ENCODE results near the gene NPAS3. TPM values are rescaled to one million over a fixed set of nuclear protein-coding genes. Genes with fewer than 3 reads are reported as not detected.

Gene NPAS3
- total RNA-seq, 1 experiment from 2014 or later = not detected

DNA sequence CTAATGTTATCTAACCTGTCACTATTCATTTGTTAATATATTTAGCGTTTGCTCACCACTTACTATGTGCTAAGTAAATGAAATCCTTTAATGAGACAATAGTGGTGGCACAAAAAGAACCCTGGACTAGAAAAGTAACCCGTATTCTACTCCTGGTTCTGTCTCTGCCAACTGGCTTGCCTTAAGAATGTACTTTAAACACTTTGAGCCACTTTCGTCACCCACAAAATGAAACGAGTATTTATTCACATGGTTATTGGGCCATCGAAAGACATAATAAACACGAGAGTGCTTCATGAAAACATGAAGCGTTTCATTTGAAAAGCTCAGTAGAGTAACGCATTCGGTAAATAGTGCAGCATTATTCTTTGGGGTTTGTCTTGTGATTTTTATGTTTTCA, 757.5 kb downstream of the NPAS3 start:
- H3F3A ChIP-seq (ENCODE audit: insufficient read depth, low read depth) = no peaks in the 10 kb centered on the region
- TF ChIP-seq EZH2 (IDR thresholded peaks at IDR 0.05; ENCODE audit: low read depth) = no peak
- TF ChIP-seq, protein P1, sequence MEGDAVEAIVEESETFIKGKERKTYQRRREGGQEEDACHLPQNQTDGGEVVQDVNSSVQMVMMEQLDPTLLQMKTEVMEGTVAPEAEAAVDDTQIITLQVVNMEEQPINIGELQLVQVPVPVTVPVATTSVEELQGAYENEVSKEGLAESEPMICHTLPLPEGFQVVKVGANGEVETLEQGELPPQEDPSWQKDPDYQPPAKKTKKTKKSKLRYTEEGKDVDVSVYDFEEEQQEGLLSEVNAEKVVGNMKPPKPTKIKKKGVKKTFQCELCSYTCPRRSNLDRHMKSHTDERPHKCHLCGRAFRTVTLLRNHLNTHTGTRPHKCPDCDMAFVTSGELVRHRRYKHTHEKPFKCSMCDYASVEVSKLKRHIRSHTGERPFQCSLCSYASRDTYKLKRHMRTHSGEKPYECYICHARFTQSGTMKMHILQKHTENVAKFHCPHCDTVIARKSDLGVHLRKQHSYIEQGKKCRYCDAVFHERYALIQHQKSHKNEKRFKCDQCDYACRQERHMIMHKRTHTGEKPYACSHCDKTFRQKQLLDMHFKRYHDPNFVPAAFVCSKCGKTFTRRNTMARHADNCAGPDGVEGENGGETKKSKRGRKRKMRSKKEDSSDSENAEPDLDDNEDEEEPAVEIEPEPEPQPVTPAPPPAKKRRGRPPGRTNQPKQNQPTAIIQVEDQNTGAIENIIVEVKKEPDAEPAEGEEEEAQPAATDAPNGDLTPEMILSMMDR (conservative IDR thresholded peaks at IDR 0.05) = no peak
- ChIA-PET POLR2A (ENCODE audit: unreplicated experiment) (no interaction called here), CTCF (no interaction called here)
- no peak for DNase-seq
- H2AFZ ChIP-seq = no peak overlapping the region
- H4K20me1 ChIP-seq (ENCODE audit: insufficient read depth) = no peaks in the 10 kb centered on the region
- H3K79me2 ChIP-seq (ENCODE audit: low read depth) = no peaks in the 10 kb centered on the region
- no peaks in the 10 kb centered on the region for H3K4me1 ChIP-seq (replicated peaks; ENCODE audit: insufficient read depth)
- no peak overlapping the region for H3K27ac ChIP-seq
- intact Hi-C loops (cut with micrococcal nuclease; ENCODE audit: unreplicated experiment) = no loop called here
- no TSS peak for BruUV-seq (replicated peaks)
- no peak overlapping the region for H3K4me3 ChIP-seq
- no peaks in the 10 kb centered on the region for H3K36me3 ChIP-seq (ENCODE audit: low read depth)
- no peaks in the 10 kb centered on the region for H3K27me3 ChIP-seq (ENCODE audit: insufficient read depth, low read depth)
- no peaks in the 10 kb centered on the region for H3K9me2 ChIP-seq (ENCODE audit: insufficient read depth)
- no peaks in the 10 kb centered on the region; the same call in 1 of the 2 replicates for H3K9me3 ChIP-seq (ENCODE audit: insufficient read depth, low read depth)
- H3K4me2 ChIP-seq = no peak overlapping the region

DNA sequence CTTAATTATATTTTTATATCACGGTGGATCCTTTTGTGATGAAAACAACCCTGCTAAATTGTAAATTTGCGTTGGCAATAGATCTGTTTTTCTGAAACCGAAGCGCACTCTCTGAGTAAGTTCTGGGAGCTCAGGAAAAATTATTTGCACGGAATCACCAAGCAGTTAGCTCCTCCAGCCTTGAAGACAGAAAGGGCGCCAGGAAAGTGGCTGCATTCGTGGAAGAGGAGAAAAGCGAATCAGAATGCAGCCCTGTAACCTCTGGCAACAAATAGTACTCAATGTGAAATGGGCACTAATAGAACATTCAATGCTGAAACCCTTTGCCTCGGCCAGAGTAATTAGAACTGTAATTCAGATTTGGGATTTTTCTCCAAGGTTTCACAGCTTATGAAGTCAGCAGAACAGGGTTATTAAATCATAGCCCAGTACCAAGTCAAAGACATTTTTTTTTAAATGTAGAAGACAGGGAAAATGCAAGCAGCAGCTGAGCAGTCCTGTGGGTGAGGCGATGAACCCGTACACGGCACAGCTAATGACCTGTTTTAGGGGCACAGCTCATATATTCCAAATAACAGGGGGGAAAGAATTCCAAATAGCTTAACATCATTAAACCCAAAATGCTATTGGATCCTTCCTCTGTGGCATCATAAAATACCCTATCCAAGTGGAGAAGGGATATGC, 760.8 kb downstream of the NPAS3 start:
- intact Hi-C loops (cut with micrococcal nuclease; ENCODE audit: unreplicated experiment) = no loop called here
- H4K20me1 ChIP-seq (ENCODE audit: insufficient read depth) = no peaks in the 10 kb centered on the region
- H3F3A ChIP-seq (ENCODE audit: insufficient read depth, low read depth) = no peaks in the 10 kb centered on the region
- H3K79me2 ChIP-seq (ENCODE audit: low read depth) = no peaks in the 10 kb centered on the region
- H3K9me3 ChIP-seq (ENCODE audit: insufficient read depth, low read depth) = no peaks in the 10 kb centered on the region; the same call in 1 of the 2 replicates
- no peak overlapping the region for H3K4me2 ChIP-seq
- no peak overlapping the region for H3K4me3 ChIP-seq
- no TSS peak for BruUV-seq (replicated peaks)
- ChIA-PET POLR2A (ENCODE audit: unreplicated experiment) (interaction anchor here (0.7 kb wide), 1 partner anchor 22 kb away, joined by 3 read pairs; no protein-coding TSS in a partner anchor), CTCF (no interaction called here)
- H2AFZ ChIP-seq = no peak overlapping the region
- no peaks in the 10 kb centered on the region for H3K36me3 ChIP-seq (ENCODE audit: low read depth)
- no peaks in the 10 kb centered on the region for H3K27me3 ChIP-seq (ENCODE audit: insufficient read depth, low read depth)
- no peak for DNase-seq
- TF ChIP-seq, protein P1 (conservative IDR thresholded peaks at IDR 0.05) = no peak
- TF ChIP-seq EZH2 (IDR thresholded peaks at IDR 0.05; ENCODE audit: low read depth) = no peak
- H3K27ac ChIP-seq = no peak overlapping the region
- H3K4me1 ChIP-seq (replicated peaks; ENCODE audit: insufficient read depth) = no peaks in the 10 kb centered on the region
- H3K9me2 ChIP-seq (ENCODE audit: insufficient read depth) = no peaks in the 10 kb centered on the region

DNA sequence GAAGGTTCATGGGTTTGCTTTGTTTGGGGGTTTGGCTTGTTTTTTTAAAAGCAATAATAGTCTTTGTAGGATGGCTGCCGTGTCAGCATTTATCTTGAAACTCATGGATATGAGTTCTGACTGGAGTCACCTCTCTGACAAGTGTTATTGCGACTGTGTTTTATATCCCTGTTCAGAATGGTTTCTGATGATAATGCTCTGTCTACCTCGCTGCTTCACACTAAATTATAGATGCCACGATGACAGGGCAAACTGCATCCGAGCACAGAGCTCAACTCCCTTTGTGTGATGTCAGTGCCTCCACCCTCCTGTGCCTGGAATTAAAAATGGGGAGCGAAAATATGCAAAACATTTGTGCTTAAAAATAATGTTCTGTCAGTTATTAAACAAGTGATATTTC, 761.4 kb downstream of the NPAS3 start:
- Histone ChIP-seq H3K79me2 (ENCODE audit: low read depth) (no peaks in the 10 kb centered on the region), H3K4me3 (no peak overlapping the region), H2AFZ (no peak overlapping the region), H3K9me3 (ENCODE audit: insufficient read depth, low read depth) (no peaks in the 10 kb centered on the region; the same call in 1 of the 2 replicates), H3K27me3 (ENCODE audit: insufficient read depth, low read depth) (no peaks in the 10 kb centered on the region), H3K4me1 (replicated peaks; ENCODE audit: insufficient read depth) (no peaks in the 10 kb centered on the region), H3K36me3 (ENCODE audit: low read depth) (no peaks in the 10 kb centered on the region), H4K20me1 (ENCODE audit: insufficient read depth) (no peaks in the 10 kb centered on the region), H3F3A (ENCODE audit: insufficient read depth, low read depth) (no peaks in the 10 kb centered on the region), H3K27ac (no peak overlapping the region), H3K4me2 (no peak overlapping the region), H3K9me2 (ENCODE audit: insufficient read depth) (no peaks in the 10 kb centered on the region)
- no peak for DNase-seq
- ChIA-PET CTCF (no interaction called here), POLR2A (ENCODE audit: unreplicated experiment) (interaction anchor here (0.7 kb wide), 1 partner anchor 22 kb away, joined by 3 read pairs; no protein-coding TSS in a partner anchor)
- BruUV-seq (replicated peaks) = no TSS peak
- intact Hi-C loops (cut with micrococcal nuclease; ENCODE audit: unreplicated experiment) = no loop called here
- TF ChIP-seq EZH2 (IDR thresholded peaks at IDR 0.05; ENCODE audit: low read depth) = no peak
- TF ChIP-seq, protein P1 (conservative IDR thresholded peaks at IDR 0.05) = no peak
